ENCODE measurements around the gene METTL1.

Gene METTL1

GRCh38 chr12:57736741-57737466, 35.0 kb downstream of the METTL1 start:
- Histone ChIP-seq H3K9me2 (replicated peaks; ENCODE audit: low read depth, low read length) (no peaks in the 10 kb centered on the region), H4K20me1 (ENCODE audit: insufficient read depth, low read length, poor library complexity, severe bottlenecking) (peaks cover 48% of the 10 kb centered on the region), H3K4me1 (ENCODE audit: insufficient read depth, low read length, poor library complexity, severe bottlenecking) (peaks cover 21% of the 10 kb centered on the region), H3K36me3 (ENCODE audit: insufficient read depth, low read length) (peaks cover 33% of the 10 kb centered on the region; the same call in 1 of the 2 replicates), H3K4me2 (ENCODE audit: low read depth, low read length, poor library complexity, severe bottlenecking) (peak overlapping the region; percentile 30), H3K79me2 (ENCODE audit: insufficient read depth, low read length) (peaks cover 71% of the 10 kb centered on the region), H3K9ac (ENCODE audit: low read depth, low read length, poor library complexity, severe bottlenecking) (no peak overlapping the region), H3K4me3 (ENCODE audit: low read length, poor library complexity, severe bottlenecking) (no peak overlapping the region), H3K9me3 (ENCODE audit: insufficient read depth, low read depth, low read length) (no peaks in the 10 kb centered on the region), H3K27me3 (ENCODE audit: insufficient read depth, low read length, poor library complexity, severe bottlenecking) (no peaks in the 10 kb centered on the region), H2AFZ (ENCODE audit: low read length) (no peak overlapping the region), H3F3A (ENCODE audit: low read depth) (no peaks in the 10 kb centered on the region)
- TF ChIP-seq EZH2phosphoT487 (IDR thresholded peaks at IDR 0.05; ENCODE audit: borderline replicate concordance) = no peak
- TF ChIP-seq CTCF (conservative IDR thresholded peaks at IDR 0.05; ENCODE audit: low read length) = no peak

GRCh38 chr12:57735952-57736740, 35.8 kb downstream of the METTL1 start:
- Histone ChIP-seq H3K9me3 (ENCODE audit: insufficient read depth, low read depth, low read length) (no peaks in the 10 kb centered on the region), H3K4me1 (ENCODE audit: insufficient read depth, low read length, poor library complexity, severe bottlenecking) (peaks cover 21% of the 10 kb centered on the region), H3F3A (ENCODE audit: low read depth) (no peaks in the 10 kb centered on the region), H3K9ac (ENCODE audit: low read depth, low read length, poor library complexity, severe bottlenecking) (no peak overlapping the region), H3K79me2 (ENCODE audit: insufficient read depth, low read length) (peaks cover 64% of the 10 kb centered on the region), H4K20me1 (ENCODE audit: insufficient read depth, low read length, poor library complexity, severe bottlenecking) (peaks cover 48% of the 10 kb centered on the region), H3K4me2 (ENCODE audit: low read depth, low read length, poor library complexity, severe bottlenecking) (peak overlapping the region; percentile 30), H3K36me3 (ENCODE audit: insufficient read depth, low read length) (peaks cover 41% of the 10 kb centered on the region; the same call in 1 of the 2 replicates), H2AFZ (ENCODE audit: low read length) (no peak overlapping the region), H3K4me3 (ENCODE audit: low read length, poor library complexity, severe bottlenecking) (no peak overlapping the region), H3K9me2 (replicated peaks; ENCODE audit: low read depth, low read length) (no peaks in the 10 kb centered on the region), H3K27me3 (ENCODE audit: insufficient read depth, low read length, poor library complexity, severe bottlenecking) (no peaks in the 10 kb centered on the region)
- TF ChIP-seq EZH2phosphoT487 (IDR thresholded peaks at IDR 0.05; ENCODE audit: borderline replicate concordance) (no peak), CTCF (conservative IDR thresholded peaks at IDR 0.05; ENCODE audit: low read length) (no peak)

- TF ChIP-seq EZH2phosphoT487 (IDR thresholded peaks at IDR 0.05; ENCODE audit: borderline replicate concordance) = no peak
- TF ChIP-seq CTCF (conservative IDR thresholded peaks at IDR 0.05; ENCODE audit: low read length) = no peak
- peaks cover 55% of the 10 kb centered on the region for H3K79me2 ChIP-seq (ENCODE audit: insufficient read depth, low read length)
- H3K36me3 ChIP-seq (ENCODE audit: insufficient read depth, low read length) = peaks cover 49% of the 10 kb centered on the region; the same call in 1 of the 2 replicates
- H3K4me1 ChIP-seq (ENCODE audit: insufficient read depth, low read length, poor library complexity, severe bottlenecking) = peaks cover 15% of the 10 kb centered on the region
- no peak overlapping the region for H2AFZ ChIP-seq (ENCODE audit: low read length)
- no peak overlapping the region for H3K9ac ChIP-seq (ENCODE audit: low read depth, low read length, poor library complexity, severe bottlenecking)
- no peaks in the 10 kb centered on the region for H3K9me3 ChIP-seq (ENCODE audit: insufficient read depth, low read depth, low read length)
- no peak overlapping the region for H3K4me3 ChIP-seq (ENCODE audit: low read length, poor library complexity, severe bottlenecking)
- H3F3A ChIP-seq (ENCODE audit: low read depth) = no peaks in the 10 kb centered on the region
- H3K27me3 ChIP-seq (ENCODE audit: insufficient read depth, low read length, poor library complexity, severe bottlenecking) = no peaks in the 10 kb centered on the region
- H3K4me2 ChIP-seq (ENCODE audit: low read depth, low read length, poor library complexity, severe bottlenecking) = no peak overlapping the region
- peaks cover 41% of the 10 kb centered on the region for H4K20me1 ChIP-seq (ENCODE audit: insufficient read depth, low read length, poor library complexity, severe bottlenecking)
- no peaks in the 10 kb centered on the region for H3K9me2 ChIP-seq (replicated peaks; ENCODE audit: low read depth, low read length)
These were observed 36.6 kb downstream of the METTL1 start for GRCh38 chr12:57735198-57735855.

Measured in Loucy (cell line).